Stimulated activated CD4-positive, alpha-beta T cell treated with anti-CD3 and anti-CD28 coated beads, Interleukin-12 subunit alpha, Interleukin-12 subunit beta, amount 100 ng/mL, for 4 hours (primary cell): Measurements from ENCODE around the gene G3BP2.

Experiments used
- DNase-seq: peaks from one replicate; pipeline ENCODE4 v3.0.0-alpha.2; 2020

G3BP2 gene

GRCh38 chr4:75637176-75637575 lies 36.0 kb downstream of the G3BP2 start:
- DNase-seq = no peak

- no peak for DNase-seq
These were observed 38.3 kb downstream of the G3BP2 start for GRCh38 chr4:75634951-75635350.

- DNase-seq = no peak
These were observed 38.9 kb downstream of the G3BP2 start for GRCh38 chr4:75634281-75634680.

GRCh38 chr4:75633846-75634245 lies 39.4 kb downstream of the G3BP2 start:
- no peak for DNase-seq

GRCh38 chr4:75630937-75631329 lies 42.3 kb downstream of the G3BP2 start:
- DNase-seq = no peak

- DNase-seq = peak; percentile 91
These were observed 42.9 kb downstream of the G3BP2 start, which contains the start of gene CDKL2 for GRCh38 chr4:75630174-75630936. TSS of gene CDKL2 (minus strand) at chr4:75630528. CDS start at chr4:75625988, 4,540 bp downstream.

DNA sequence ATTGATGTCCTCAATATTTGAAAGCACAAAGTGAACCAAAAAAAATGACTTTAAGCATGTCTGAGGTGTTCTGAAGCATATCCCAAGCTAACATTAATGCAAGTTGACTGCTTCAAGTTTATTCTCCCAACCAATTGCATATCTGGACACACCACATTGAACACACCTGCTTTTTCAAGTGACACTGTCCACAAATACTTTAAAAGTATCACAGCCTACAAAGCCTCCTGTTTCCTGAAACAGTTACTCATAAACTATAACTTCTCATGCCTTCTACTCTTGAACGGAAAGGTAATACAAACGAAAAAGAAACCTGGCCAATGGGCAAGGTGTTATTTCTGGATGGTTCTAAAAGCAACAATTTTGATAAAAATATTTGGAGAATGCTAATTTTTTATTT lies 44.0 kb downstream of the G3BP2 start:
- no peak for DNase-seq

GRCh38 chr4:75623026-75623425 lies 50.2 kb downstream of the G3BP2 start:
- DNase-seq = no peak

DNA sequence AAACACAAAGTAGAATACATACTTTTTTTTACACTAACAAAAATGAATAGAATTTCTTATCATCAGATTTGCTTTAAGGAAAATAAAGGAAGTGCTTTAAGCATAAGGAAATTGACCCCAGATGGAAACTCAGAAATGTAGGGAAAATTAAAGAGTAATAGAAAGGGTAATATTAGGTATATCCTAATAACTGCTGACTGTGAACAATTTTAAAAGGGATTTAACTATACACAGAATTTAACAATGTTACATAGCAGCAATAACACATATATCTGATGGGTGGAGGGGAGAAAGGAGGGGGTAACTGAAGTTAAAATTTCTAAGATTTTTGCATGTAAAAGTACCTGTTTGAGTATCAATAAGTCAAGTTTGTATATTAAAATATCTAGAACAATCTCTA lies 51.5 kb downstream of the G3BP2 start:
- no peak for DNase-seq

DNA sequence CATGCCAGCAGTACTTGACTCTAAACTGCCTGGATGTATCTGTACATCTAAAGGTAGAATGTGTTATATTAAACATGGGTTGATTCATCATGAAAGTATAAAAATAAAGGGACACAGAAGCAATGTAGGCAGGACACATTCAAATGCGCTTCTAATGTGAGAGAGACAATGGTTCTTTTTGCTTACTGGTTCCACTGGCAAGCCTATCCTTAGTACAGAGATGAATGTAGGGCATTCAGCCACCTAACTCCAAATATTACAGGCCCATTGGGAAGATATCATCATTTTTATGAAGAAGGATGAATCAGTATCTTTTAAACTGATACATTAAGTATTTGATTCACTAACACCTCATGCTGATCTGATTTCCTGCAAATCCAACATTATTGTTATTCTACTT lies 60.9 kb downstream of the G3BP2 start:
- no peak for DNase-seq

GRCh38 chr4:75605928-75606327 lies 67.3 kb downstream of the G3BP2 start:
- no peak for DNase-seq

GRCh38 chr4:75599647-75600046 lies 73.6 kb downstream of the G3BP2 start:
- no peak for DNase-seq

DNA sequence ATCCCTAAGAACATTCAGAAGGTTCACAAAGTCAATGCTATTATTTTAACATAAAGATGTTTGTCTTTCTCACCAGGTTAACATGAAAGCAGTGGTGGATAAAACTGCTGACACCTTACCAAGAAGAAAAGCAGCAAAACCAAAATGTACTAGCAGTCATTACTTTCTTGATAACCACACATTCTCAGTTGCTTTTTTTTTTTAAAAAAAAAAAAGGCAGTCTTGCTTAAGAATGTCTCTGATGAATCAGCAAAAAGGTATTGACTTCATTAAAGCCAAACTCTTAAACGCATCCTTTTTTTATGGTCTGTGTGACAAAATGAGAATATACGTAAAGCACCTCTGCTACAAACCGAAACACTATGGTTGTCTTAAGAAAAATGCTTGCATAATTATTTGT lies 74.8 kb downstream of the G3BP2 start:
- DNase-seq = no peak

GRCh38 chr4:75596061-75596460 lies 77.2 kb downstream of the G3BP2 start:
- DNase-seq = no peak

GRCh38 chr4:75593393-75593792 lies 79.8 kb downstream of the G3BP2 start:
- no peak for DNase-seq
